ENCODE measurements around the gene PRDM16. TPM values are rescaled to one million over a fixed set of nuclear protein-coding genes. Genes with fewer than 3 reads are reported as not detected.

PRDM16 gene
- total and polyA plus RNA-seq, 2 donors (not counting 1 experiment from before 2014, with no cell fraction given) = 0.03 to 0.12 TPM

- no peak overlapping the region for H3K4me2 ChIP-seq (replicated peaks; ENCODE audit: low read depth, low read length, poor library complexity, severe bottlenecking)
- H3K27me3 ChIP-seq (replicated peaks in 1 of 4; ENCODE audit: control extremely low read depth in 1 of 4, control insufficient read depth in 3 of 4, insufficient read depth in 4 of 4, low read length in 3 of 4) = no peaks in the 10 kb centered on the region
- no peak for TF ChIP-seq EZH2 (IDR thresholded peaks at IDR 0.05; ENCODE audit: borderline replicate concordance, insufficient read depth, low read depth, low read length, poor library complexity, severe bottlenecking)
- TF ChIP-seq, protein P1, sequence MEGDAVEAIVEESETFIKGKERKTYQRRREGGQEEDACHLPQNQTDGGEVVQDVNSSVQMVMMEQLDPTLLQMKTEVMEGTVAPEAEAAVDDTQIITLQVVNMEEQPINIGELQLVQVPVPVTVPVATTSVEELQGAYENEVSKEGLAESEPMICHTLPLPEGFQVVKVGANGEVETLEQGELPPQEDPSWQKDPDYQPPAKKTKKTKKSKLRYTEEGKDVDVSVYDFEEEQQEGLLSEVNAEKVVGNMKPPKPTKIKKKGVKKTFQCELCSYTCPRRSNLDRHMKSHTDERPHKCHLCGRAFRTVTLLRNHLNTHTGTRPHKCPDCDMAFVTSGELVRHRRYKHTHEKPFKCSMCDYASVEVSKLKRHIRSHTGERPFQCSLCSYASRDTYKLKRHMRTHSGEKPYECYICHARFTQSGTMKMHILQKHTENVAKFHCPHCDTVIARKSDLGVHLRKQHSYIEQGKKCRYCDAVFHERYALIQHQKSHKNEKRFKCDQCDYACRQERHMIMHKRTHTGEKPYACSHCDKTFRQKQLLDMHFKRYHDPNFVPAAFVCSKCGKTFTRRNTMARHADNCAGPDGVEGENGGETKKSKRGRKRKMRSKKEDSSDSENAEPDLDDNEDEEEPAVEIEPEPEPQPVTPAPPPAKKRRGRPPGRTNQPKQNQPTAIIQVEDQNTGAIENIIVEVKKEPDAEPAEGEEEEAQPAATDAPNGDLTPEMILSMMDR (IDR thresholded peaks at IDR 0.05) = no peak
These were observed 207.4 kb downstream of the PRDM16 start for GRCh38 chr1:3276341-3276800.

DNA sequence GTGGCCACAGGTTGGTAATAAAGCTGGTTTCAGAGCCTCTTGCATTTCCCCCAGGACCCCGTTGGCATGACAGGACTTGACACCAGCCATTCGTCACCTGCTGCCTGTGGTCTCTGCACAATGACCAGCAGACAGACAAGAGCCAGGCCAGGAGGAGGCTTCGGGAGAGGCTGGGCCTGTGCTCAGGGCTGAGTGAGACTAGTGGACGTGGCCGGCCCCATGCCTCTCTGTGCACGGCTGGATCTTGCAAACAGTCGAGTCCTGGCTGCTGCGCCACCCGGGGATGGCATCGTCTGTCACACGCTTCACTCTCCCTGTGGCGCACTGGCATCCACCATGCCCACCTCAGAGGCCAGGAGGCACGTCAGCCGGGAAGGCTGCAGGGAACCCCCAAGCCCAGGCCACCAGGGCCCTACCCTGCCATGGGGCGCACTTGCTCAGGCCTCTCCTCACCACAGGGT lies 208.0 kb downstream of the PRDM16 start:
- H3K4me1 ChIP-seq (ENCODE audit: control insufficient read depth in 2 of 2, insufficient read depth in 2 of 2, low read length in 2 of 2) = no peaks in the 10 kb centered on the region

More at GRCh38 chr1:3276341-3276800, 207.4 kb downstream of the PRDM16 start:
- ATAC-seq (ENCODE audit: low read depth) (no peak), DNase-seq (no peak)
- Histone ChIP-seq H3K79me2 (ENCODE audit: control insufficient read depth, insufficient read depth, low read length) (no peaks in the 10 kb centered on the region), H3K27ac (ENCODE audit: low read length in 2 of 2) (no peak overlapping the region), H3K36me3 (replicated peaks in 1 of 2; ENCODE audit: control extremely low read depth in 1 of 2, control insufficient read depth in 1 of 2, extremely low read depth in 1 of 2, insufficient read depth in 2 of 2, low read length in 1 of 2) (no peaks in the 10 kb centered on the region), H3K9ac (ENCODE audit: low read length) (no peak overlapping the region), H4K20me1 (ENCODE audit: control insufficient read depth, insufficient read depth, low read length, poor library complexity, severe bottlenecking) (no peaks in the 10 kb centered on the region), H3K9me3 (ENCODE audit: control extremely low read depth in 1 of 3, control insufficient read depth in 2 of 3, insufficient read depth in 1 of 3, low read length in 2 of 3) (no peaks in the 10 kb centered on the region), H3K4me3 (ENCODE audit: control extremely low read depth in 1 of 5, extremely low read depth in 1 of 5, insufficient read depth in 1 of 5, low read depth in 2 of 5, low read length in 4 of 5) (no peak overlapping the region), H3K4me1 (ENCODE audit: control insufficient read depth in 2 of 2, insufficient read depth in 2 of 2, low read length in 2 of 2) (no peaks in the 10 kb centered on the region), H2AFZ (ENCODE audit: insufficient read depth, low read depth, low read length, poor library complexity, severe bottlenecking) (no peak overlapping the region)
- 91% methylated on average over 22 of the region's 22 CpGs for WGBS (ENCODE audit: insufficient coverage)
- Mint-ChIP-seq H3K9me3 (ENCODE audit: insufficient read depth) (no peaks in the 10 kb centered on the region), H3K27ac (no peak overlapping the region), H3K27me3 (no peaks in the 10 kb centered on the region), H3K4me3 (no peak overlapping the region), H3K4me1 (no peaks in the 10 kb centered on the region)
- CTCF ChIA-PET = no interaction called here
- POLR2A ChIA-PET = no interaction called here
- intact Hi-C loops (cut with micrococcal nuclease) = no loop called here

More for the DNA sequence above, 208.0 kb downstream of the PRDM16 start:
- Histone ChIP-seq H3K27me3 (replicated peaks in 1 of 4; ENCODE audit: control extremely low read depth in 1 of 4, control insufficient read depth in 3 of 4, insufficient read depth in 4 of 4, low read length in 3 of 4) (no peaks in the 10 kb centered on the region), H3K4me3 (ENCODE audit: control extremely low read depth in 1 of 5, extremely low read depth in 1 of 5, insufficient read depth in 1 of 5, low read depth in 2 of 5, low read length in 4 of 5) (no peak overlapping the region), H3K4me2 (replicated peaks; ENCODE audit: low read depth, low read length, poor library complexity, severe bottlenecking) (no peak overlapping the region), H3K27ac (ENCODE audit: low read length in 2 of 2) (no peak overlapping the region), H3K36me3 (replicated peaks in 1 of 2; ENCODE audit: control extremely low read depth in 1 of 2, control insufficient read depth in 1 of 2, extremely low read depth in 1 of 2, insufficient read depth in 2 of 2, low read length in 1 of 2) (no peaks in the 10 kb centered on the region), H3K9me3 (ENCODE audit: control extremely low read depth in 1 of 3, control insufficient read depth in 2 of 3, insufficient read depth in 1 of 3, low read length in 2 of 3) (no peaks in the 10 kb centered on the region), H2AFZ (ENCODE audit: insufficient read depth, low read depth, low read length, poor library complexity, severe bottlenecking) (no peak overlapping the region), H3K9ac (ENCODE audit: low read length) (no peak overlapping the region), H3K79me2 (ENCODE audit: control insufficient read depth, insufficient read depth, low read length) (no peaks in the 10 kb centered on the region), H4K20me1 (ENCODE audit: control insufficient read depth, insufficient read depth, low read length, poor library complexity, severe bottlenecking) (no peaks in the 10 kb centered on the region)
- intact Hi-C loops (cut with micrococcal nuclease) = no loop called here
- Mint-ChIP-seq H3K4me3 (no peak overlapping the region), H3K27ac (no peak overlapping the region), H3K9me3 (ENCODE audit: insufficient read depth) (no peaks in the 10 kb centered on the region), H3K27me3 (no peaks in the 10 kb centered on the region), H3K4me1 (no peaks in the 10 kb centered on the region)
- TF ChIP-seq, protein P1 (IDR thresholded peaks at IDR 0.05) = no peak
- TF ChIP-seq EZH2 (IDR thresholded peaks at IDR 0.05; ENCODE audit: borderline replicate concordance, insufficient read depth, low read depth, low read length, poor library complexity, severe bottlenecking) = no peak
- CTCF ChIA-PET = no interaction called here
- ATAC-seq (ENCODE audit: low read depth) (no peak), DNase-seq (no peak)
- 95% methylated on average over 15 of the region's 15 CpGs for WGBS (ENCODE audit: insufficient coverage)
- POLR2A ChIA-PET = no interaction called here
